ENCODE data around the gene SLC7A7.
"Not testable (repeated sequence)": the region's sequence is repeated elsewhere in the genome, so short reads cannot be mapped to it uniquely, and the experiment has no call there.

SLC7A7 gene

GRCh38 chr14:22739423-22739822 is 75.8 kb downstream of the SLC7A7 start:
- H4K8ac ChIP-seq (ENCODE audit: low read depth, low read length) = no peak overlapping the region
- no peak overlapping the region for H2BK5ac ChIP-seq (ENCODE audit: low read depth, low read length, poor library complexity)
- no peaks in the 10 kb centered on the region for H3K27me3 ChIP-seq (ENCODE audit: insufficient read depth, low read length)
- no peak overlapping the region for H3K23ac ChIP-seq (ENCODE audit: low read length)
- H3K14ac ChIP-seq (ENCODE audit: low read length) = no peak overlapping the region
- H2AFZ ChIP-seq (ENCODE audit: insufficient read depth, low read length, poor library complexity) = no peak overlapping the region
- H2BK120ac ChIP-seq (ENCODE audit: insufficient read depth, low read length, poor library complexity) = no peak overlapping the region
- H4K12ac ChIP-seq (ENCODE audit: low read depth, low read length) = no peak overlapping the region
- no peak overlapping the region for H3K4me3 ChIP-seq (ENCODE audit: low read depth, low read length)
- WGBS (ENCODE audit: extremely low coverage, insufficient coverage, insufficient read length) = no CpG with 5 or more reads among the region's 1 CpG
- H3K18ac ChIP-seq (ENCODE audit: low read length) = no peak overlapping the region
- no peak overlapping the region for H4K91ac ChIP-seq (ENCODE audit: low read depth, low read length)
- no peaks in the 10 kb centered on the region for H3K9me3 ChIP-seq (ENCODE audit: insufficient read depth, low read depth, low read length)
- peaks cover 0 to 7% of the 10 kb centered on the region in 2 experiments for H3K4me1 ChIP-seq (ENCODE audit: control insufficient read depth in 1 of 2, insufficient read depth in 2 of 2, low read length in 2 of 2)
- H3K36me3 ChIP-seq (ENCODE audit: control insufficient read depth in 1 of 2, insufficient read depth in 2 of 2, low read length in 2 of 2) = no peaks in the 10 kb centered on the region
- no peak overlapping the region for H3K4ac ChIP-seq (ENCODE audit: low read depth, low read length)
- no peak overlapping the region for H3K9ac ChIP-seq (ENCODE audit: low read length)
- no peaks in the 10 kb centered on the region for H3K79me2 ChIP-seq (ENCODE audit: control insufficient read depth, insufficient read depth, low read length, poor library complexity)
- peaks cover 2% of the 10 kb centered on the region for H3K79me1 ChIP-seq (ENCODE audit: low read length)
- no peak overlapping the region for H2BK12ac ChIP-seq (ENCODE audit: low read length)
- H2AK5ac ChIP-seq (ENCODE audit: low read length) = no peak overlapping the region
- H3K4me2 ChIP-seq (ENCODE audit: low read length) = no peak overlapping the region
- DNase-seq = peak; percentile 48 to 76
- H3K27ac ChIP-seq (ENCODE audit: low read depth, low read length) = peak overlapping the region; percentile 44

- Histone ChIP-seq H3K27ac (ENCODE audit: low read depth, low read length) (no peak overlapping the region), H3K14ac (ENCODE audit: low read length) (no peak overlapping the region), H4K12ac (ENCODE audit: low read depth, low read length) (no peak overlapping the region), H3K4me3 (ENCODE audit: low read depth, low read length) (no peak overlapping the region), H3K18ac (ENCODE audit: low read length) (no peak overlapping the region), H3K79me1 (ENCODE audit: low read length) (peaks cover 2% of the 10 kb centered on the region), H4K8ac (ENCODE audit: low read depth, low read length) (no peak overlapping the region), H2BK5ac (ENCODE audit: low read depth, low read length, poor library complexity) (no peak overlapping the region), H2AFZ (ENCODE audit: insufficient read depth, low read length, poor library complexity) (no peak overlapping the region), H3K4ac (ENCODE audit: low read depth, low read length) (no peak overlapping the region), H3K79me2 (ENCODE audit: control insufficient read depth, insufficient read depth, low read length, poor library complexity) (no peaks in the 10 kb centered on the region), H3K36me3 (ENCODE audit: control insufficient read depth in 1 of 2, insufficient read depth in 2 of 2, low read length in 2 of 2) (no peaks in the 10 kb centered on the region), H3K23ac (ENCODE audit: low read length) (no peak overlapping the region), H2BK12ac (ENCODE audit: low read length) (no peak overlapping the region), H3K4me1 (ENCODE audit: control insufficient read depth in 1 of 2, insufficient read depth in 2 of 2, low read length in 2 of 2) (peaks cover 0 to 7% of the 10 kb centered on the region in 2 experiments), H3K4me2 (ENCODE audit: low read length) (no peak overlapping the region), H3K27me3 (ENCODE audit: insufficient read depth, low read length) (no peaks in the 10 kb centered on the region), H3K9ac (ENCODE audit: low read length) (no peak overlapping the region), H2BK120ac (ENCODE audit: insufficient read depth, low read length, poor library complexity) (no peak overlapping the region), H4K91ac (ENCODE audit: low read depth, low read length) (no peak overlapping the region), H2AK5ac (ENCODE audit: low read length) (no peak overlapping the region), H3K9me3 (ENCODE audit: insufficient read depth, low read depth, low read length) (no peaks in the 10 kb centered on the region)
- WGBS (ENCODE audit: extremely low coverage, insufficient coverage, insufficient read length) = no CpG with 5 or more reads among the region's 1 CpG
- DNase-seq = peak; percentile 93 to 98
These were observed 78.2 kb downstream of the SLC7A7 start for GRCh38 chr14:22737052-22737451.

- not testable (repeated sequence) for H3K27me3 ChIP-seq (ENCODE audit: insufficient read depth, low read length); H3K23ac ChIP-seq (ENCODE audit: low read length); H3K18ac ChIP-seq (ENCODE audit: low read length); H2BK120ac ChIP-seq (ENCODE audit: insufficient read depth, low read length, poor library complexity); H3K9ac ChIP-seq (ENCODE audit: low read length); H4K91ac ChIP-seq (ENCODE audit: low read depth, low read length); H2BK12ac ChIP-seq (ENCODE audit: low read length); H3K4me1 ChIP-seq (ENCODE audit: control insufficient read depth in 1 of 2, insufficient read depth in 2 of 2, low read length in 2 of 2); H3K4me2 ChIP-seq (ENCODE audit: low read length); H3K4me3 ChIP-seq (ENCODE audit: low read depth, low read length); H2AFZ ChIP-seq (ENCODE audit: insufficient read depth, low read length, poor library complexity); H4K8ac ChIP-seq (ENCODE audit: low read depth, low read length); H3K14ac ChIP-seq (ENCODE audit: low read length); H3K36me3 ChIP-seq (ENCODE audit: control insufficient read depth in 1 of 2, insufficient read depth in 2 of 2, low read length in 2 of 2); H2AK5ac ChIP-seq (ENCODE audit: low read length); H3K27ac ChIP-seq (ENCODE audit: low read depth, low read length); H3K79me1 ChIP-seq (ENCODE audit: low read length); H3K9me3 ChIP-seq (ENCODE audit: insufficient read depth, low read depth, low read length); H3K79me2 ChIP-seq (ENCODE audit: control insufficient read depth, insufficient read depth, low read length, poor library complexity); H4K12ac ChIP-seq (ENCODE audit: low read depth, low read length); H2BK5ac ChIP-seq (ENCODE audit: low read depth, low read length, poor library complexity); H3K4ac ChIP-seq (ENCODE audit: low read depth, low read length)
- no CpG with 5 or more reads among the region's 14 CpGs for WGBS (ENCODE audit: extremely low coverage, insufficient coverage, insufficient read length)
- peak; percentile 58 to 78 for DNase-seq
These were observed 78.9 kb downstream of the SLC7A7 start for GRCh38 chr14:22736384-22736783.

- H2AFZ ChIP-seq (ENCODE audit: insufficient read depth, low read length, poor library complexity) = no peak overlapping the region
- H3K4me3 ChIP-seq (ENCODE audit: low read depth, low read length) = no peak overlapping the region
- WGBS (ENCODE audit: extremely low coverage, insufficient coverage, insufficient read length) = no CpG with 5 or more reads among the region's 2 CpGs
- no peak overlapping the region for H2BK12ac ChIP-seq (ENCODE audit: low read length)
- H3K23ac ChIP-seq (ENCODE audit: low read length) = no peak overlapping the region
- no peak overlapping the region for H4K91ac ChIP-seq (ENCODE audit: low read depth, low read length)
- no peak overlapping the region for H2BK5ac ChIP-seq (ENCODE audit: low read depth, low read length, poor library complexity)
- no peak overlapping the region for H3K27ac ChIP-seq (ENCODE audit: low read depth, low read length)
- peaks cover 2% of the 10 kb centered on the region for H3K79me1 ChIP-seq (ENCODE audit: low read length)
- H4K12ac ChIP-seq (ENCODE audit: low read depth, low read length) = no peak overlapping the region
- no peak overlapping the region for H2AK5ac ChIP-seq (ENCODE audit: low read length)
- no peaks in the 10 kb centered on the region for H3K36me3 ChIP-seq (ENCODE audit: control insufficient read depth in 1 of 2, insufficient read depth in 2 of 2, low read length in 2 of 2)
- H3K18ac ChIP-seq (ENCODE audit: low read length) = no peak overlapping the region
- no peaks in the 10 kb centered on the region for H3K9me3 ChIP-seq (ENCODE audit: insufficient read depth, low read depth, low read length)
- peaks cover 0 to 7% of the 10 kb centered on the region in 2 experiments for H3K4me1 ChIP-seq (ENCODE audit: control insufficient read depth in 1 of 2, insufficient read depth in 2 of 2, low read length in 2 of 2)
- no peaks in the 10 kb centered on the region for H3K27me3 ChIP-seq (ENCODE audit: insufficient read depth, low read length)
- no peak overlapping the region for H3K9ac ChIP-seq (ENCODE audit: low read length)
- H3K4me2 ChIP-seq (ENCODE audit: low read length) = no peak overlapping the region
- no peaks in the 10 kb centered on the region for H3K79me2 ChIP-seq (ENCODE audit: control insufficient read depth, insufficient read depth, low read length, poor library complexity)
- H4K8ac ChIP-seq (ENCODE audit: low read depth, low read length) = no peak overlapping the region
- no peak overlapping the region for H3K4ac ChIP-seq (ENCODE audit: low read depth, low read length)
- no peak overlapping the region for H3K14ac ChIP-seq (ENCODE audit: low read length)
- H2BK120ac ChIP-seq (ENCODE audit: insufficient read depth, low read length, poor library complexity) = no peak overlapping the region
- peak in 1 of 2 donors; percentile 12 for DNase-seq
These were observed 80.1 kb downstream of the SLC7A7 start for GRCh38 chr14:22735096-22735495.

All from trophoblast cell (in vitro differentiated cells and primary cell).